GM08714 (cell line): ENCODE data around the gene NID1.

Experiments
- H3K4me3 ChIP-seq: fragments of 200-500 bp; sonication (Bioruptor generic); 2 replicates; pipeline ENCODE4 v1.5.1; 2014; ENCODE audit warnings: mild to moderate bottlenecking, low read length, inconsistent platforms
- ZNF274 ChIP-seq: IDR thresholded peaks from 2 replicates; pipeline ENCODE4 v1.6.1; 2012; ENCODE audit warnings: mild to moderate bottlenecking, low read depth, low read length

NID1 gene

GRCh38 chr1:235997049-235997448 is 67.8 kb downstream of the NID1 start:
- H3K4me3 ChIP-seq: no peak overlapping the region
- TF ChIP-seq ZNF274: no peak

DNA sequence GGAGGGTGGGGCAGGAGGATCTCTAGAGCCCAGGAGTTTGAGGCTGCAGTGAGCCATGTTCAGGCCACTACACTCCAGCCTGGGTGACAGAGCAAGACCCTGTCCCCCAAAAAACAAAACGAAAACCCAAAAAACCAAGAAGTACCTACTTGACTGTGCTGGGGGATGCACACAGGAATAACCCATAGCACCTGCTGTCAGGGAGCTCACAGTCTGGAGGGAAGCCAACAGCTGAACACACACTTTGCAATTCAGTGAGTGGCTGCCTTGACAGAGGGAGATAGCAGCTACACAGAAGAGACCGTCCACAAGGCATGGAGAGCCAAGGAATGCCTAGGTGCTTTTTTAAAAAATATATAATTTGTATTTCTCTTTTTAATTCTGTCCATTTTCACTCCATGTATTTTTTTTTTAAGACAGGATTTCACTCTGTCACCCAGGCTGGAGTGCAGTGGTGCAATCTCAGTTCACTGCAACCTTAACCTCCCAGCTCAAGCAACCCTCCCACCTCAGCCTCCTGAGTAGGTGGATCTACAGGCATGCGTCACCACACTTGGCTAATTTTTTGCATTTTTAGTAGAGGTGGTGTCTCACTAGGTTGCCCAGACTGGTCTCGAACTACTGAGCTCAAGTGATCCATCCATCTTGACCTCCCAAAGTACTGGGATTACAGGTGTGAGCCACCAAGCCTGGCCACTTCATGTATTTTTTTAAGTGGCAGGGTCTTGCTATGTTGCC is 68.7 kb downstream of the NID1 start:
- H3K4me3 ChIP-seq: no peak overlapping the region
- no peak for TF ChIP-seq ZNF274

DNA sequence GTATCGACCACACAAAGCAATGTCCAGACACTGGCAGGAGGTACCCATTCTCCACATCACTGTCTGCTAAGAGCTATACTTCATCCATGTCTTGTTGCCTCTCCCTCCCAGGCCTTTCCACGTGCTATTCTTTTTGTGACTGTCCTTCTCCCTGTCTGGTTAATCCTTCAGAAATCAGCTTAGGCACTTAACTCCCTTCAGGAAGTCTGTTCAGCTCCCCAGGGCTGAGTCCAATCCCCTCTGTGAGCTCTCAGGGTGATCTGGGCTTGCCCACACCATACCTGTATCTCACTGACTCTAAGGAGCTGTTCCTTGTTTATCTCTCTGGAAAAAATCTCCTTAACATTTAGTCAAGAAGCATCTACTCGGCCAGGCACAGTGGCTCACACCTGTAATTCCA is 69.4 kb downstream of the NID1 start:
- no peak overlapping the region for H3K4me3 ChIP-seq
- TF ChIP-seq ZNF274: no peak

DNA sequence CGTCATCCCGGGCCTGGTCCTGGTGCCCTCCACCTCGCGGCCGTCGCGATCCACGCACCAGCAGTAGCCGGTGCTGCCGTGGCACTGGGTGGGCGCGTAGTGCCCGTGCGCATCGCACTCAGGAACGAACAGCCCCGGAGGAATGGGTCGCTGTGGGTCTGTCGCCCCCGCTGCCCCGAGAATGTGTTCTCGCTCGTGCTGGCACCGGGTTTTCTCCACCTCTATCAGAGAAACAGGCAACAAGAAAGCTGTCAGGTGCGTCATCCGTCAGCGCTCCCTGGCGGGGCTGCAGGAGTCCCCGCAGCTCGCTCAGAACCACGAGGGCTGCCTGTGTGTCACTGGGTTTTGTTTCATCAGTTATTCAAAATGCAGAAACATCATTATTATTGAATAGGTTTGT is 71.2 kb downstream of the NID1 start:
- TF ChIP-seq ZNF274: no peak
- H3K4me3 ChIP-seq: no peak overlapping the region

- TF ChIP-seq ZNF274: no peak
- H3K4me3 ChIP-seq: no peak overlapping the region
These were observed 72.0 kb downstream of the NID1 start for GRCh38 chr1:235992868-235993267.

DNA sequence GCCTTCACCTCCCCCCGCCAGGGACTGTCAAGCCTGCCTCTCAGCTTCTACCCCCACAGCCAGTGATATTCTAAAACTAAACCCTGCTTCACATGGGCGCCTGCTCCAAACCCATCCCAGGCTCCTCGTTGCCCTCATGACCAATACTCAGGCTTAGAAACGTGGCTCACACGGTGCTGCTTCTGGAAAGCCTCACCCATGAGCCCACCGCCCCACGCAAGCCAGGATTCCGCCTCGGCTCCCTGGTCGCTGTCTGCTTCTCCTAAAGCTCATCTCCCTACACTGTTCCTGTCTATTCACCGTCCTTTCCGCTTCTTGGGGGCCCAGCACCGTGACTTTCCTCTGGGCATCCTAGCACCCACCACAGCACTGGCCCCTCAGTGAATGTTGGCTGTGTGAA is 72.5 kb downstream of the NID1 start:
- no peak overlapping the region for H3K4me3 ChIP-seq
- TF ChIP-seq ZNF274: no peak

DNA sequence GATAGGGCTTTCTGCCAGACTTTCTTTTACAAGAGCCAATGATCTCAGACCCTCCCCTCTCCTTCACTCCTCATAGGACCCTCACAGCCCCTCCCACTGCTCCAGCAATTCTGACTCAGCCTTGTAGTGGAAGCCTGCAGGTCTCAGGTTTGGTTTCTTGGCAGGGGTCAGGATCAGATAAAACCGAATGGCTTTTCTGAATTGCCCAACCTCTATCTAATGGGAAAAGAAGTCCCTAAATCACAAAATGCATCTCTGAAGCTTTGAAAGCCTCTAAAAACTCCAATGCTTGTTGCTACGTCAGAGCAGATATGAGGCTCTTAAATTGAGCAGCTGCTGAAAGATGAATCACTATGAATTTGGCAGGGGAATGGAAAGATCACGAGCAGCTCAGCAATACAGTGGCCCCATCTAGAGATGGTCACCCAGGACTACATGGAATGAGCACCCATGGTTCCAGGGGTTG is 74.5 kb downstream of the NID1 start:
- no peak overlapping the region for H3K4me3 ChIP-seq
- TF ChIP-seq ZNF274: no peak

DNA sequence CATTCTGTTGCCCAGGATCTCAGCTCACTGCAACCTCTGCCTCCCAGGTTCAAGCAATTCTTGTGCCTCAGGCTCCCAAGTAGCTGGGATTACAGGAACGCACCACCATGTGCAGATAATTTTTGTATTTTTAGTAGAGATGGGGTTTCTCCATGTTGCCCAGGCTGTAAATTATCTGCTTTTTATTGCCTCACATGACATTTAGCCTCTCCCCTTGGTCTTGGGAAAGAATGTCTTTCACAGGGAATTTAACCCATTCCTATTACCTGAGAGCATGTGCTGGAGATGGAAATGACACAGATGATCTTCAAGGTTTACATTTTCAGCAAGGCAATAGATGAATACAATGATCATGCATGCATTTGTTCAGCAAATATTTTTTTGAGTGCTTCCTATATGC is 75.8 kb downstream of the NID1 start:
- no peak for TF ChIP-seq ZNF274

GRCh38 chr1:235986869-235987268 is 78.0 kb downstream of the NID1 start:
- TF ChIP-seq ZNF274: no peak
- no peak overlapping the region for H3K4me3 ChIP-seq

More for the DNA sequence above, 75.8 kb downstream of the NID1 start:
- H3K4me3 ChIP-seq: no peak overlapping the region

GRCh38 chr1:235984041-235984825 is 80.7 kb downstream of the NID1 start:
- H3K4me3 ChIP-seq: no peak overlapping the region
- TF ChIP-seq ZNF274: no peak

DNA sequence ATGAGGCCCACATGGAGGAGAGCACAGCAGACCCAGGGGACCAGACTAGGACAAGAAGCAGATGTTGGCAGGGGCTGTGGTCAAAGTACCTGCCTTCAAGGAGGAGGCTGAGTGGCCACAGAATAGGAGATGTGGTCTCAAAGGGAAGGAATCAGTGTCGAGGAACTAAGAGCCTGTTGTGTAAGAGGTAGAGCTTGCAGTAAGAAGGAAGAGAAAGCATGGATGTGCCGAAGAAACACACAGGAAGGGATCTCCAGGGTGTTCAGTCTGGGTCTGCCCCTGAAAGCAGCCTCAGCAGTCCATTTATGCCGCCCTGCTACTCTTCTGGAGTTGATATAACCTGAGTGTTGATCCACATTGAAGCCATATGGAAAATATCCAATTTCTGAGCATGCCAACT is 83.9 kb downstream of the NID1 start:
- TF ChIP-seq ZNF274: no peak
- H3K4me3 ChIP-seq: no peak overlapping the region

- no peak for TF ChIP-seq ZNF274
These were observed 85.1 kb downstream of the NID1 start for GRCh38 chr1:235979716-235980333.

DNA sequence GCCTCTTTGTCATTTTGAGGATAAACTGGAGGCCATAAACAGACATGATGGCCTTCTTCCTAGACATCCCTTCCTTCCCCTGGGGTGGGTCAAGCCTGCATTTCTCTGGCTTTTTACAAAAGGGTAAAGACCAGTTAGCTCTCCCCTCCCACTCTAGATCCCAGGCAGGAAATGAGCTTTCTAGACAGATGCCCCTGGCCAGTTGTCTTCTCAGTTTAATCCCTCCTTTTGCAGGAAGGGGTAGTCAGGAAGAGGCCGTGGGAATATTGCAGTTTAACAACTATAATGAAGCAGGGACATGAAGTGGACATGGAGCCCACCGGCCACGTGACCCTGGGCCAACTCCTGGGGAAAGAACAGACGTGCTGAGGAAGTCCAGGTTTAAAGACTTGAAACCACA is 85.7 kb downstream of the NID1 start:
- no peak overlapping the region for H3K4me3 ChIP-seq
- no peak for TF ChIP-seq ZNF274

More at GRCh38 chr1:235979716-235980333, 85.1 kb downstream of the NID1 start:
- no peak overlapping the region for H3K4me3 ChIP-seq

- no peak for TF ChIP-seq ZNF274
- H3K4me3 ChIP-seq: no peak overlapping the region
These were observed 88.4 kb downstream of the NID1 start for GRCh38 chr1:235976490-235976889.

DNA sequence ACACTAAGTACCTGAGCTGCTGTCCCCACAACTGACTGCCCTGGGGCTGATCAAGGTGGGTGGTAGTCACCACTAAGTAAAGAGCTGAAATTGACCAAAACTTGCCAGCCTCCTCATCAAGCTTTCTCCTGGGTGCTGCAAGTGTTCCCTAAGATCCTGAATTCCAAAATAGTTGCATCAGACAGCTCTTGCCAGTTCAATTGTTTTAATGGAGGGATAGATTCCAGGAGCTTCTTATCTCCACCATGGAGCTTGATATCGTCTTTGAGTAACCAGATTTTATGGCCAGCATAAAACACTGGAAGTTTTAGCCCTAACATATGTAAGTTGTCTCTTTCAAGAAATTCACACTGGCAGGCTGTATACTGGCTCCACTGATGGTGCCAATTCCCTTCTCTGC is 90.3 kb downstream of the NID1 start:
- TF ChIP-seq ZNF274: no peak
- no peak overlapping the region for H3K4me3 ChIP-seq

- peak overlapping the region; percentile 42; the same call in 1 of the 2 replicates for H3K4me3 ChIP-seq
These were observed 92.2 kb downstream of the NID1 start for GRCh38 chr1:235972691-235973090.
